Stimulated activated CD8-positive, alpha-beta memory T cell treated with anti-CD3 and anti-CD28 coated beads, Interleukin-2, amount 100 ng/mL, for 1 hour (primary cell): ENCODE data around the gene RGS3.

Experiments
- DNase-seq, 2 donors: peaks; one replicate each; pipeline ENCODE4 v3.0.0-alpha.2; 2020; ENCODE audit warnings: low read depth in 2 of 2

Gene RGS3

DNA sequence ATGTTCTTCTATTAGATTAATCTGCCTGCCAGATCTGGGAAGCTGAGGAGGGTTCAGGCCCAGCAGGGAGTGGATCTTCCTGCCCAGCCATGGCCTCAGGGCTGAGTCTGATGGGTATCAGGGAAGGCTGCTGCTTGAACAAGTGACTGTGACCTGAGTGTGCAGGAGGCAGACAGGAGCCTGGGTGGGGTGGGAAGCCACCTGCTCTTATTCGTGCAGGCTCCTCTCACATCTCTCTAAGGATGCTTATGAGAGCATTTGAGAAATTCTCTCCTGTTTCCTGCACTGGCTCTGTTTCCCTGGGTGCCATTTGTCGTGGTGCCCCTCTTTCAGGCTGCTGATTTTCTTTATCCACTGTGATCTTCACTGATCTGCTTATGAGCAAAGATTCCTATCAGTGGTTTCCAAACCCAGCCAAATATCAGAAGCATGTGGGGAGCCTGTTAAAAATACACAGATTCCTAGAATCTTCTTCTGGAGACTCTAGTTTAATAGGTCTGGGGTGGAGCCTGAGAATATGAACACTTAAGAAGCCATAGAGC, 2.1 kb downstream of the RGS3 start:
- no peak for DNase-seq

DNA sequence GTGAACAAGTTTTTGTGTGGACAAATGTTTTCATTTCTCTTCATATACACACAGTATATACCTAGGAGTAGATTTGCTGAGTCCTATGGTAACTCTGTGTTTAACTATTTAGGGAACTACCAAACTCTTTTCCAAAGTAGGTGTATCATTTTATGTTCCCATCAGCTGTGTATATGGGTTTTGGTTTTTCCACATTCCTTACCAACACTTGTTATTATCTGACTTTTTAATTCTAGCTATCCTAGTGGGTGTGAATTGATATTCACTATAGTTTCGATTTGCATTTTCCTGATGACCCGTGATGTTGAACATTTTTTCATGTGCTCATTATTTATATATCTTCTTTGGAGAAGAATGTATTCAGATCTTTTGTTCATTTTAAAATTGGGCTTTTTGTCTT, 3.7 kb downstream of the RGS3 start:
- DNase-seq: no peak

DNA sequence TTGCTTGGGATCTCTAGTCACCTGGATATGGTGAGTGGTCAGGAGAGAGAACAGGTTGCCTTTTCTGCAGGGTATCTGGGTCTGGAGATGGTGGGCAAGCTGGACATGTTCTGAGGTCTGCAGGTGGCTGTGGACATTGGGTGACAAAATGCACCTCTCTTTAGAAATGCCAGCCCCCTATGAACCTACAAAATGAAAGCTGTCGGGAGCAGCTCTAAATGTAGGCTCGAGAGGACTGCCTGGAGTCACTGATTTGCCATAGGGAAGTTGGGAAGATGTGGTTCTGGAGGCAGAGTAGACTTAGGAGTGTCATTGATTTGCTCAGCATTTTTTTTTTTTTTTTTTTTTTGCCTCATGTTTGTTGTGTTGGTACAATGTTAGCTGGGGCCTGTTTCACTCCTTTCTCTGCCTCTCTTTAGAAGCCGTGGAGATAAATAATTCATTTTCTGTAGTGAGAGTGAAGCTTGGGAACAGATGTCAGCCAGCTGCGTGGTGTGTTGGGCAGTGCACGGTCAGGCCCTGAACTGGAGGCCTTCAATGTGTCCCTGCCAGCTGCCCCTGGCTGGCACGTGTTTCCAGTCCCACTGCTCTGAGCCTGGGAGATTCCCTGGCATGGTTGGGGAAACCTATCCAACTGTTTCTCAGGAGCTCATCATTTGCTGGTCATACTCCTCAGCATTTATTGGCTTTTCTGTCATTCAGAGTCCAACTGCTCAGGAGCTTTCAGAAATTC, 5.4 kb downstream of the RGS3 start:
- DNase-seq: no peak

GRCh38 chr9:113471143-113471542, 7.6 kb downstream of the RGS3 start:
- DNase-seq: no peak

GRCh38 chr9:113471566-113471965, 8.0 kb downstream of the RGS3 start:
- DNase-seq: no peak

DNA sequence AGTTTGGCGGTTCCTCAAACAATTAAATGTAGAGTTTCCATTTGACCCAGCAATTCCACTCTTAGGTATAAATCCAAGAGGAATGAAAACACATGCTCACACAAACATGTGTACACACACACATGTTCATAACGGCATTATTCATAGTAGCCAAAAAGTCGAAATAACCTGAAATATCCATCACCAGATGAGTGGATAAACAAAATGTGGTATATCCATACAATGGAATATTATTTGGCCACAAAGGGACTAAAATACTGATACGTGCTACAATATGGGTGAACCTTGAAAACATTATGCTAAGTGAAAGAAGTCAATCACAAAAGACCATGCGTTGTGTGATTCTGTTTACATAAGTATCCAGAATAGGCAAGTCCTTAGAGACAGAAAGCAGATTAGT, 8.7 kb downstream of the RGS3 start:
- no peak for DNase-seq

DNA sequence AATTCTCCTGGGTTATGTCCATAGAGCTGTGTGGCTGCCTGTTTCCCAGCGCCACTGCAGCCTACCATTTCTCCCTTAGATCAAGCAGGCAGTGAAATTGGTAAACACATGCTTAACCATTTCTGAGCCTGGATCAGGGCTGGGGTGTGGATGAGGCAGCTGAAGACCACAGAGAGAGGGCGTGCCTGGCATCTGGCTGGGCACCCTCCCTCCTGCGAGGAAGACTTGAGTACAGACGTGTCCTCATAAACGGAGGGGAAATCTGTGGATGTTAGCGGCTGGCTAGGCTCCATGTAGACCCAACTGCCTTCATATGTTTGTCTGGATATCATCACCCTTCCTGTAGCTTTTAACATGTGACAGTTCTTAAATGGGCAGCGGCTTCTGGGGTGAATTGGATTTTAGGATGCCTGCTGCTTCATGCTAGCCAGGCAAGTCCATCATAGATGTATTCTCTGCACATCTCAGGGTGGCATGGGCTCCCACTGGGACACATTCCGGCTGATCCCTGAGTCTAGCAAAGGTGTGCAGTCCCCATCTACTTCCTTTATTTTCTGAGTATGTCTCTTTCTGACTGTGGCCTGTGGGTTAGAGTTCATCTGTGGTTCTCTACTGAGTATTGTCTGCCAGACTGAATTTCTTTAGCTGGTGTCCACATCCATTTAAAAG, 11.0 kb downstream of the RGS3 start:
- DNase-seq: no peak

DNA sequence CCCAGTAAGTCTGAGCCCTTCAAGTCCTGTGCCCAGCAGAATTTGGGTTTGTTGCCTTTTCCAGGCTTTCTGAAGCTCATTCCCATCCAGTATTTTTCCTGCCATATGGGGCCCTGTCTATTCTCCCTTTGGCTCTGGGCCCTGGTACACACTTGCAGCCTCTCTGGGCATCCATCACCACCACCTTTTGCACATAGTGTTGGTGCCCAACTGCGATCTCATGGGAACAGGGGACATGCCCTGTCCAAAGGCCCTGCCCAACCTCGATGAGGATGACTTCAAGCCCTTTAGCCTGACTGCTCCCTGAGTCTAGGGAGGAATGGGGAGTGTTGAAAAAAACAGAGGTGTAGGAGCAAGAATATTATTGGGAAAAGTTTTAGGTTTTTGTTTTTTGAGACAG, 11.5 kb downstream of the RGS3 start:
- no peak for DNase-seq

- no peak for DNase-seq
These were observed 12.5 kb downstream of the RGS3 start for GRCh38 chr9:113475992-113476391.

DNA sequence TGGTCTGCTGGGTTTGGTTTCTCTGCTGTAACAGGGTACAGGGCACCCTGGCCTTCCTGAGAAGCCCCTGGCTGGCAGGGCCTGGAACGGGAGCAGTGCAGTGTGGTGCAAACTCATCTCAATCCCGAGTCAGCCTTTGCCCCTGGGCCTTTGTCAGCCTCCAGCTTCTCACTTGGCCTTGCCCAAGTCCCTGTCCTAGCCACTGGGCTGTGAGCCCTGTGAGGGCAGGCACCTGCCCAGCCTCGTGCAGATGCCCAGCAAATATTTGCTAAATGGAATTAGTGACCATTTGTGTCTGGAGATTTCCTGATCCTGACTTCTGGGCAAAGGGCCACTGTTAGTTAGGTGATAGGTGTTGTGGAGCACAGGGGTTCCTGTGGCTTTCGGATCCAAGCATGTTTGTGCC, 13.0 kb downstream of the RGS3 start:
- no peak for DNase-seq

GRCh38 chr9:113477058-113477457, 13.5 kb downstream of the RGS3 start:
- DNase-seq: no peak

DNA sequence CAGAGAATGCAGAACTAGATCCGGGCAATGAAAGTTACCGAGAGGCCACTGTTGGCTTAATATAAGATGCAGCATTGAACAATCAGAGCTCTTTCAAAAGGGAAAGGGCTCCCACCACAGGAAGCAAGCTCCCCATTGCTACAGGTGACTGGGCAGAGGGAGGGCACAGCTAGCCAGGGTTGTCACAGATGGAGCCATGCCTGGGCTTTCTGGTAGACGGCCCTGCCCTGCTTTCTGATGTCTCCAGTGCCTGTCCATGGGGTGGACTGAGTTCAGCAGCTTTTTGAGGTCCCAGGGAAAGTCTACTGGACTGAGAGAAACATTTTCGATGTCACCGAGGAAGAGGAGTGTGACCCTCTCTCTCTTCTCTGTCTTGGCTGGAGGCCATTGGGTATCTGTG, 14.1 kb downstream of the RGS3 start:
- DNase-seq: no peak

GRCh38 chr9:113479174-113479621, 15.7 kb downstream of the RGS3 start:
- peak; percentile 10 to 14 for DNase-seq

DNA sequence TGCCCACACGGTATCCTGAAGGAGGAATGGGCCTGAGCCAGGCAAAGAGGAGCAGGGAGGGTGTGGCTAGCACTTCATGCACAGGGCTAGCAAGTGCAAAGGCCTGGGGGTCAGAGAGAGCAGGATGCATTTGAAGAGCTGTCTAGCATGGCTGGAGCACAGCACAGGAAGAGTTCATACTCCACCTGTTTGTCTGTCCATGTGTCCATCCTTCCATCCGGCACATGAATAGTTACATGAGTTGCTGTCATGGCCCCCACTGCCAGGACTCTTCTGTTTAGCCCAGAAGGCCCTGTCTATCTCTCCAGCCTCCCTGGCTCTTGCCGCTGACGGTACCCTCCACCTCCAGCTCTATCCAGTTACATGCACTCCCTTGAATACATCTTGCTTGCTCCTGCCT, 17.1 kb downstream of the RGS3 start:
- no peak for DNase-seq

DNA sequence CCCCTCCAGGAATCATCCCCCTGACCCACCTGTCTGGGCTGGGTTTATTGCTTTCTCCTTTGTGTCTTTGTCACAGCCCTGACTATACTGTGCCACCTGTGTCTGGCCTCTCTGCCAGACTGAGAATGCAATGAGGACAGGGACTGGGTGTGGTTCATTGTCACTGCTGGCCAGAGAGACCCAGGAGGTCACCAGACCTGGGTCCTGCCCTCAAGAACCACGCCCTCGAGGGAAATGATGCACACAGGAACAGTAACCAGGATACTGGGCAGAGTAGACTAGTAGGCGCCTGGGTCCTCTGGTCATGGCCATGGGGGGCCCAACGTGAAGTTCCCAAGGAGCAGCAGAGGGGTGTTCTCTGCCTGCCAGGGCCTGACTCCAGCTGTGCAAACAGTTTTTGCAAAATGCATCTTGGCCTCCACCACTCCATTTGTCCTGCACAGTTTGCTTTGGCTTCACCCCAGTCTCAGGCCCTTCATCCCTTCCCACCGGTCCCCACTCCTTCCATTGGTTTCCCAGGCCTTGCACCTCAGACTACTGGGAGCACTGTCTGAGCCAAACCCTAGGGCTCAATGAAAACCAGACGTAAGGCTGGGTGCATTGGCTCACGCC, 17.8 kb downstream of the RGS3 start:
- no peak for DNase-seq

- no peak for DNase-seq
These were observed 18.8 kb downstream of the RGS3 start for GRCh38 chr9:113482341-113482740.

DNA sequence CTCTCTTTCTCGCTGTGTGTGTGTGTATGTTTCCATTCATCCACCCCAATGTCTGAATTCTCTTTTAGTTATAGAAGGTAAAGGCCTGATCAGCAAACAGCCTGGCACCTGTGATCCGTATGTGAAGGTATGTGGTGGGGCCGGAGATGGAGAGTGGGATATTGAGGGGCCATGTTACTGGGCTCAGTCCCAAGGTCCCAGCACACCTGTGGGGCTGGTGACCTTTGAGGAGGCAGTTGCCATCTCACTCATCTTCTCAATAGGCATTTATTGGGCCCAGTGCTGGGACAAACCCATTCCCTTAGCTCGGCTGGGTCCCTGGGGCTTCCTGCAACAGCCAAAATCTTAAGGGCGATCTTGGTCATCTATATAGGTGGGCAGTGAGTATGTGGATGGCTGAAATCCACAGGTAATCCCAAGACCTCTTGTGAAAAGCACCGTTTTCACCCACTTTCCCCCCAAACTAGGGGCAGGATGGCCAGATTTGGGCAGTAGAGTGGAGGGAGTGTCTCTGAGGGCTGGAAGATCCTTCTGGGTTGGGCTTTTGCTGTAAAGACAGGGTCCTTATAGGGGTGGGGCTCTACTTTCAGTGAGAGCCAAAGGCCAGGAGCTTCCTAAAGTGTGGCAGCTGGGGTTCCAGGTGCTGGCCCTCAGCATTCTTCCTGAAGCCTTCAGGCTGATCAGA, 19.6 kb downstream of the RGS3 start:
- DNase-seq: no peak

DNA sequence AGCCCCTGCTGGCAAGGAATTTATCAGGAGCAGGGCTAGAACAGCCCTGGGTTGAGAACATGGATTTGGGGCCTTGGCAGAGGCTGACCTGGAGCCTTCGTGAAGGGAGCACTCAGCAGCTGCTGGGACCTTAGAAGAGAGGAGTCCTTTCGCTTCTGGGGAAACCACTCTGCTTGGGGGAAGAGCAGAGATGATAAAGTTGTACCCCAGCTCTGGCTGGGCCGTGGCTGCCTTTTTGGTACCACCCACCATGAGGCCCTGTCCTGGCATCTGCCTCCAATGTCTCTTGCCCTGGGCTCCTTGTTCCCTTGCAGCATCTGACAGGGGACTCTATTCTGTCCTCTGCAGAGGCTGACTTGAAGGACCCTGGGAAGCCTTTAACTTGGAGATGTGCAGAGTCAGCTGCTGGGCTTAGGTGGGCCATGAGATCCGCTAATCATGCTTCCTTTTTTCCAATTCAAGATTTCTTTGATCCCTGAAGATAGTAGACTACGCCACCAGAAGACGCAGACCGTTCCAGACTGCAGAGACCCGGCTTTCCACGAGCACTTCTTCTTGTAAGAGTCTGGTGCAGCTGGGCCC, 20.2 kb downstream of the RGS3 start:
- no peak for DNase-seq

DNA sequence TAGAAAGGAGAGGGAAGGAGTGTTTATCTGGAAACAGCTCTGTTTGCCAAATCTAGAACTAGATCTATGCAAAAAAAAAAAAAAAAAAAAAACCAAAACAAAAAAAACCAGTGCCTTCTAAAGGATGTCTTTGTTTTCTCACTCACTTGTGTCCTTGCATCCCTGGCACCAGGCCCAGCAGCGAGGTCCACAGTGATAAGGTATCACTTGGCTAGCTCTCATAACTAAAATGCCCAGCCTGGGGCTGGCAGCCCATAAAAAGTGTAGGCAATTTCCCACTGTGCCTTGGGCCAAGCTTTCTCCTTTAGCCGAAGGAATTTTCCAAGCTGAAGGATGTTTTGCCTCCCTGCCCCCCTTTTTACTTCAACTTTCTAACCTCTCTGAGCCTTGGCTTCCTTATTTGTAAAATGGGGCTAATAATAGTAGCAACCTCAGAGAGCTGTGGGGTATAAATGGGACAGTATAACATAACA, 20.8 kb downstream of the RGS3 start:
- no peak for DNase-seq

GRCh38 chr9:113485761-113486115, 22.2 kb downstream of the RGS3 start:
- no peak for DNase-seq

DNA sequence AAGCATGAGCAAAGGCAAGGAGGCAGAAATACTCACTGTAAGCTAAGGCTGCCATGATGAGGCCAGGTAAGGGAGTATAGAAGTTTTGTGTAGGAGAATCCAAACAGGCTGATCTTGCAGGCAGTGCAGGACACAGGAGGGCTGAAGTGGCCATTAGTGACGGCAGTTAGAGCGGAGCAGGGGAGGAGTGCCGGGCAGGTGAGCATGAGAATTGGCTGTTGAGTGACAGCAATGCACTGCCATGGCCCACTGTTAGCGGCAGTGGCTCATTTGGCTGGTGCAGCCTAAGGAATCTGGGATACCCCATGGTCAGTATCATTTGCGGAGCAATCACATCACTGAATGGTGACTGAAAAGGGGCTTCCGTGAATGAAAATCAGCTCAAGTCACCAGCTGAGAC, 22.8 kb downstream of the RGS3 start:
- DNase-seq: no peak

DNA sequence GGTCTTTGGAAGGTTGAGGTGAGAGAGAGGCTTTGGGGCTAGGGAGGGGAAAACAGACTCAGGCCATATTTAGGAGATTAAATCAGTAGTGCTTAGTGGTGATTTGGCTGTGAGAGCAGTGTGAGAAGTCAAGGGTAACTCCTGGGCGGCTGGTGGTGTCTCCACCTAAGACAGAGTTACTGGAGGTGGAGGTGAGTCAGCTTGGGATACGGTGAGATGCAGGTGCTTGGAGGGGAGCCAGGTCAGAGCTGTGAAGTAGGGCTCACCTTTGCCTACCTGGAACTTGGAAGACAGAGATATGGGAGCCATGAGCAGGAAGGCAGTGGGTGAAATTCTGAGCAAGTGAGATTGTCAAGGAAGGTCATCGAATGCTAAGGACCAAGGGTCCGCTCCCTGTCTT, 24.5 kb downstream of the RGS3 start:
- DNase-seq: no peak
